T-helper 17 cell (primary cell): ENCODE measurements around the gene SPCS1. TPM values are rescaled to one million over a fixed set of nuclear protein-coding genes. Genes with fewer than 3 reads are reported as not detected.
"Not testable (repeated sequence)": the region's sequence is repeated elsewhere in the genome, so short reads cannot be mapped to it uniquely, and the experiment has no call there.

Experiments
- ATAC-seq: fragments of 150-1000 bp; cut with Tn5 transposase; 2 replicates; pipeline ENCODE4 v1.10.0; 2021; ENCODE audit warnings: mild to moderate bottlenecking, moderate library complexity
- DNase-seq, 3 donors: peaks; one replicate each; pipeline versions ENCODE4 v3.0.0 to v3.0.0-alpha.2; 2020 to 2021
- H3K9me3 ChIP-seq: one replicate; pipeline ENCODE4 v1.7.0; 2013; ENCODE audit warnings: low read length, mild to moderate bottlenecking; ENCODE audit not compliant: control insufficient read depth, poor library complexity, severe bottlenecking
- H3K27ac Mint-ChIP-seq: one replicate; pipeline ENCODE4 v1.8.0; 2022; ENCODE audit warnings: mild to moderate bottlenecking, moderate library complexity, mixed read lengths
- H3K27me3 Mint-ChIP-seq: one replicate; pipeline ENCODE4 v1.8.0; 2022; ENCODE audit warnings: mixed read lengths
- H3K36me3 Mint-ChIP-seq: one replicate; pipeline ENCODE4 v1.8.0; 2022; ENCODE audit warnings: low read depth, mixed read lengths
- H3K4me1 Mint-ChIP-seq: one replicate; pipeline ENCODE4 v1.8.0; 2022; ENCODE audit warnings: mild to moderate bottlenecking, mixed read lengths
- H3K4me3 Mint-ChIP-seq: one replicate; pipeline ENCODE4 v1.8.0; 2022; ENCODE audit warnings: mild to moderate bottlenecking, moderate library complexity, mixed read lengths
- total RNA-seq, 4 donors: library from RNA in 2 of 4; stranded (reverse) in 2 of 4; gene quantifications; one replicate each; pipeline ENCODE4 v1.2.3 and lab custom pipeline; 2022 to 2026

Gene SPCS1
- 10 to 100 TPM; 62.6 to 63.7 TPM for total RNA-seq
- total RNA-seq (lab: John Stamatoyannopoulos, UW), result 49.1 to 52.5 reads per million in 2 donors

DNA sequence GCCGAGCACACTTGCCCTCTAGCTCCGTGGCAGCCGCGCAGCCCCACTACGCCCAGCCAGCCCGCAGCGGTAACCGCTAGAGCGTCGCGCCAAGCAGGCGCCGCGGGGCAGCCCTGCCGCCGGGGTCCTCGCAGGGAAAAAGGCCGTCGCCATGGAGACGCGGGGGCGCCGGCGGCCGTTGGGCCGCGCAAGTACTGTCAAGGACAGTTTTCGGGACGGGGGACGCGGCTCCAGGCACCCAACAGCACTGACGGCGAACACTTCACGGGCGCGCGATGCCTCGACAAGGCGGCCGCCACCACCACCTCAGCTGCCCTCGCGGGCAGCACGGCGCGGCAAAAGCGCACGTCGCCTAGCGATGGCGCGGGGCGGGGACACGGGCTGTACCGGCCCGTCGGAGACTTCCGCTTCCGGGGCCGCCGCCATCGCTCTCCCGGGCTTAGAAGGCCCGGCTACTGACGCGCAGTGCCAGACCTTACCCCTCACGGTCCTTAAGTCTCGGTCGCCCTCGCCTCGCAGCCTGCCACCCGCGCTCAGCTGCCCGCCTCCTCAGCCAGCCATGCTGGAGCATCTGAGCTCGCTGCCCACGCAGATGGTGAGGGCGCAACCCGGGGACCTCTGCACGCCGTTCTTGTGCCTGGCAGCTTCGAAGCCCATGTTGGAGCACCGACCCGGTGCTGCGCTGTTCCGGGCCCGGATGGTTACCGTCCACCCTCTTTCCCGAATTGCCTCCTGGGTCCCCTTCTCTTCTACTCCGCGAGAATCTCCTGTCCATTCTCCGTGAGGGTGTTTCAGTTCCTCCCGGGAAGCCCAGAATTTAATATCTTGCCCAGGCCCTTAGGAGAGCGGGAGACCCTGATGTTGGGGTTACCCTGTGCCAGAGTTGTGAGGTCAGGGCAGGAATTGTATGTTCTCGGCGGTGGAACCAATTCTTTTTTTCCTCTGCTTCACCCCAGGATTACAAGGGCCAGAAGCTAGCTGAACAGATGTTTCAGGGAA lies at the start of gene SPCS1, which contains the start of gene GLT8D1:
Gene SPCS1, plus strand, starts transcription at position 419 of the 999 bp plus-strand sequence. Its CDS starts 141 bp downstream, at position 560.
Gene GLT8D1, minus strand, starts transcription at position 104 of the 999 bp plus-strand sequence. CDS start 5,331 bp downstream, outside the sequence.
- peak; percentile 79 to 83 (median 82) for DNase-seq
- no peaks in the 10 kb centered on the region for H3K9me3 ChIP-seq
- Mint-ChIP-seq H3K36me3 (no peaks in the 10 kb centered on the region), H3K4me3 (peak within 1 kb of the TSS; percentile 94), H3K27ac (peak within 1 kb of the TSS; percentile 98), H3K27me3 (no peaks in the 10 kb centered on the region), H3K4me1 (peaks cover 14% of the 10 kb centered on the region)
- peak; percentile 91 for ATAC-seq

DNA sequence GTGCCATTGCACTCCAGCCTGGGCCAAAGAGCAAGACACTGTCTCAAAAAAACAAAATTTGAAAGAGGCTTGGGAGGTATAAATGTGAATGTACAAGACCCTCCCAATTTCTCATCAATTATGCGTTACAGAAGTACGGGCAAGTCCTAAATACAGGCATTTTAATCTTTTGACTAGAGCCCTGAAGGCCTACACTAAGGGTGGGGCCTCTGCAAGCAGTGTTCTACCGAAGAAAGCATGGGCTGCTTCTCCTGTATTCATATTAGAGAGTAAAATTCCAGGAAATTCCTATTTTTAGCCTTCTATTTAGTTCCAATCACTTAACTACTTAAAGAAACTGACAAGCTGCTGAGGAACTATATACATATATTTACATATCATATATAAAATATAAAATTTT lies 45.9 kb upstream of the SPCS1 start:
- ATAC-seq (no peak), DNase-seq (no peak)
- H3K9me3 ChIP-seq, result no peaks in the 10 kb centered on the region
- Mint-ChIP-seq H3K4me3 (no peak overlapping the region), H3K27ac (no peak overlapping the region), H3K4me1 (peaks cover 11% of the 10 kb centered on the region), H3K27me3 (no peaks in the 10 kb centered on the region), H3K36me3 (peaks cover 8% of the 10 kb centered on the region)

DNA sequence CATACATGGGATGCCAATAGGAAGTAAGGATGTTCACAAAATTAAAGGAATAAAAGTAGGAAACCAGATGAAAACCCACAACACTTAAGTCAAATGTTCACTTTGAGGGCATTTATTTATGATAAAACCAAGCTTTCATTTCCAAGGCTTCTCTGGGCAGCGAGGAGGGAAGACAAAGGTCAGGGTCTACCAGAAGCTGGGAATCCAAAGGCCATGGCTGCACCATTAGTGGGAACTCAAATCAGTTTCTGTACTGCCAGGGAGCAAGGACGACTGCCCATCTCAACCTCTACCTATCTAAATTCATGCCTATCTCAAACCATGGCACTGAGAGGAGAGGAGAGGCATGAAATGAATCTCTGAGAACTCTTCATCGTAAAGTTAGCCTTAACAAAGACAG lies 42.8 kb upstream of the SPCS1 start:
- Mint-ChIP-seq H3K4me3 (no peak overlapping the region), H3K4me1 (peaks cover 10% of the 10 kb centered on the region), H3K27me3 (no peaks in the 10 kb centered on the region), H3K36me3 (peaks cover 8% of the 10 kb centered on the region), H3K27ac (peak overlapping the region; percentile 53)
- H3K9me3 ChIP-seq, result no peaks in the 10 kb centered on the region
- DNase-seq (no peak), ATAC-seq (no peak)

- peaks cover 7% of the 10 kb centered on the region for H3K36me3 Mint-ChIP-seq
Measured at GRCh38 chr3:52670621-52671521, 35.0 kb upstream of the SPCS1 start.

GRCh38 chr3:52671676-52672075 lies 34.2 kb upstream of the SPCS1 start:
- no peaks in the 10 kb centered on the region for H3K27me3 Mint-ChIP-seq
- DNase-seq, result no peak
- no peaks in the 10 kb centered on the region for H3K9me3 ChIP-seq
- H3K27ac Mint-ChIP-seq, result peak overlapping the region; percentile 76
- no peak for ATAC-seq
- H3K4me3 Mint-ChIP-seq, result no peak overlapping the region
- H3K4me1 Mint-ChIP-seq, result peaks cover 30% of the 10 kb centered on the region
- H3K36me3 Mint-ChIP-seq, result peaks cover 9% of the 10 kb centered on the region

More at GRCh38 chr3:52670621-52671521, 35.0 kb upstream of the SPCS1 start:
- peak; percentile 80 for ATAC-seq
- Mint-ChIP-seq H3K4me3 (no peak overlapping the region), H3K27me3 (no peaks in the 10 kb centered on the region), H3K4me1 (peaks cover 27% of the 10 kb centered on the region), H3K27ac (peak overlapping the region; percentile 91)
- H3K9me3 ChIP-seq, result no peaks in the 10 kb centered on the region
- no peak for DNase-seq

- H3K4me1 Mint-ChIP-seq, result peaks cover 33% of the 10 kb centered on the region
- H3K4me3 Mint-ChIP-seq, H3K9me3 ChIP-seq, DNase-seq, ATAC-seq, H3K27me3 Mint-ChIP-seq: not testable (repeated sequence)
- peaks cover 10% of the 10 kb centered on the region for H3K36me3 Mint-ChIP-seq
- peak overlapping the region; percentile 24 for H3K27ac Mint-ChIP-seq
Measured at GRCh38 chr3:52676201-52676600, 29.7 kb upstream of the SPCS1 start.

- ATAC-seq, result no peak
- H3K27me3 Mint-ChIP-seq, result no peaks in the 10 kb centered on the region
- H3K36me3 Mint-ChIP-seq, result peaks cover 10% of the 10 kb centered on the region
- H3K9me3 ChIP-seq, result no peaks in the 10 kb centered on the region
- no peak for DNase-seq
- peaks cover 32% of the 10 kb centered on the region for H3K4me1 Mint-ChIP-seq
- no peak overlapping the region for H3K4me3 Mint-ChIP-seq
- H3K27ac Mint-ChIP-seq, result peak overlapping the region; percentile 27
Measured at GRCh38 chr3:52678265-52679198, 27.4 kb upstream of the SPCS1 start.

- Mint-ChIP-seq H3K36me3 (peaks cover 10% of the 10 kb centered on the region), H3K27me3 (no peaks in the 10 kb centered on the region), H3K4me1 (peaks cover 32% of the 10 kb centered on the region), H3K4me3 (no peak overlapping the region), H3K27ac (peak overlapping the region; percentile 27)
- ATAC-seq, result no peak
- H3K9me3 ChIP-seq, result no peaks in the 10 kb centered on the region
- no peak for DNase-seq
Measured at GRCh38 chr3:52679199-52679538, 26.7 kb upstream of the SPCS1 start.

- Mint-ChIP-seq H3K4me3 (peak overlapping the region; percentile 31), H3K27ac (peak overlapping the region; percentile 27), H3K36me3 (peaks cover 10% of the 10 kb centered on the region), H3K4me1 (peaks cover 36% of the 10 kb centered on the region), H3K27me3 (no peaks in the 10 kb centered on the region)
- no peak for ATAC-seq
- H3K9me3 ChIP-seq, result no peaks in the 10 kb centered on the region
- no peak for DNase-seq
Measured at GRCh38 chr3:52679811-52680210, 26.1 kb upstream of the SPCS1 start.

DNA sequence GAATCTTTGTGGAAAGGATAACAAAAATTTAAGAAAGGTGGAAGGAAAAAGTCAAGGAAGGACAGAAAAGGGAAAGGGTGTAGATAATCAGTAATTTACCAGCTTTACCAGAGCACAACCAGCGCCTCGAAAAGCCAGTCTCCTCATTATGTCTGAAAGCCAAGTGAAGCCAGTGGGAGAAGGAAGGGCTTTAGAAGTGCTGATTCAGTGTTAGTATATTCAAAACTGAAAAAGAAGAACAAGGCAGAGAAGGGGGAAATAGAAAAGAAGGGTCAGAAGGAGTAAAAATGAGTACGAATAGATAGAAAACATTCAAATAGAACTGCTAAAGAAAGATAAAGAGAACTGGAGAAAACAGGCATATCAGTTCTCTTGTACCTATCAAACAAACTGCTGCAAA lies 24.3 kb upstream of the SPCS1 start:
- H3K27me3 Mint-ChIP-seq, result no peaks in the 10 kb centered on the region
- peaks cover 5% of the 10 kb centered on the region for H3K36me3 Mint-ChIP-seq
- H3K4me1 Mint-ChIP-seq, result peaks cover 41% of the 10 kb centered on the region
- no peak overlapping the region for H3K4me3 Mint-ChIP-seq
- DNase-seq, result no peak
- peak overlapping the region; percentile 39 for H3K27ac Mint-ChIP-seq
- no peaks in the 10 kb centered on the region for H3K9me3 ChIP-seq
- no peak for ATAC-seq

DNA sequence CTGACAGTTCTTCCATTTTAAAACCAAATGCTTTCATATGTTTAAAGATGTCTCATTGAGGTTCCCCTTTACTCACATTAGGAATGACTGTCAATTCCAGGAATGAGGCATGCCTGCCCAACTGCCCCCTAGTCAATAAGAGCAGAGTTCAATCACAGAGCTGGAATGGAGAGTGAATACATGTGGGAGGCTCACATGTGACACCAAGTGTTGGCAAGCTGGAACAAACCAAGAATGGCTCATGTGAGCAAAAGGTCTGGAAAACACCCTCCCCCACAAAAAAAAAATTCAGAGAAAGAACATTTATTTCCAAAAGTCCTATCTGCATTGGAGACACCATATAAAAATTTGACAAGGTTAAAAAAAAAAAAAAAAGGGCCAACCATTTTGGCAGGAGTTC lies 23.9 kb upstream of the SPCS1 start:
- Mint-ChIP-seq H3K27me3 (no peaks in the 10 kb centered on the region), H3K4me3 (no peak overlapping the region), H3K36me3 (peaks cover 3% of the 10 kb centered on the region), H3K4me1 (peaks cover 40% of the 10 kb centered on the region), H3K27ac (peak overlapping the region; percentile 39)
- DNase-seq (no peak), ATAC-seq (no peak)
- H3K9me3 ChIP-seq, result no peaks in the 10 kb centered on the region

GRCh38 chr3:52683611-52684010 lies 22.3 kb upstream of the SPCS1 start:
- Mint-ChIP-seq H3K27ac (peak overlapping the region; percentile 97), H3K4me3 (no peak overlapping the region), H3K27me3 (no peaks in the 10 kb centered on the region), H3K4me1 (peaks cover 41% of the 10 kb centered on the region), H3K36me3 (peaks cover 3% of the 10 kb centered on the region)
- ATAC-seq (no peak), DNase-seq (no peak)
- H3K9me3 ChIP-seq, result no peaks in the 10 kb centered on the region
